NCI-H69 (cell line): ENCODE results near the gene OOSP4B.
"Not testable (repeated sequence)": the region's sequence is repeated elsewhere in the genome, so short reads cannot be mapped to it uniquely, and the experiment has no call there.

ENCODE experiments used
- DNase-seq: peaks from one replicate; lab custom pipeline; 2025; lab: John Stamatoyannopoulos, UW

Gene OOSP4B

DNA sequence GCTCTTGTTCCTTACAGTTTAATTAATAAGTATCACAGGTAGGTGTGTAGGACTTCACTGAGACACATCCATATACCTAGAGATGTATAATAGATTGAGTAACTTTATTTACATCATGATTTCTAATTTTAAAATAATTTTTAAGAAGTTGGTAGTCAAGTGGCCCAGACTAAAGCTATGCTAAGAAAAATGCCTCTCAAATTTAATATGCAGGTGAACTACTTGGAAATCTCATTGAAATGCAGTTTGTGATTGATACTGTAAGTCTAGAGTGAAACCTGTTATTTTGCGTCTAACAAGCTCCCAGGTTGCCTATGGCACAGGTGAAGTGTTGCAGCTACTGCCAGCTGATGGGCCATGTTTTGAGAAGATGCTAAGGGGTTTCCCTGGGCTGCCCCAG, at the start of gene OOSP4B:
TSS of gene OOSP4B (plus strand) at position 301 of the 400 bp plus-strand sequence.
- DNase-seq: no peak

DNA sequence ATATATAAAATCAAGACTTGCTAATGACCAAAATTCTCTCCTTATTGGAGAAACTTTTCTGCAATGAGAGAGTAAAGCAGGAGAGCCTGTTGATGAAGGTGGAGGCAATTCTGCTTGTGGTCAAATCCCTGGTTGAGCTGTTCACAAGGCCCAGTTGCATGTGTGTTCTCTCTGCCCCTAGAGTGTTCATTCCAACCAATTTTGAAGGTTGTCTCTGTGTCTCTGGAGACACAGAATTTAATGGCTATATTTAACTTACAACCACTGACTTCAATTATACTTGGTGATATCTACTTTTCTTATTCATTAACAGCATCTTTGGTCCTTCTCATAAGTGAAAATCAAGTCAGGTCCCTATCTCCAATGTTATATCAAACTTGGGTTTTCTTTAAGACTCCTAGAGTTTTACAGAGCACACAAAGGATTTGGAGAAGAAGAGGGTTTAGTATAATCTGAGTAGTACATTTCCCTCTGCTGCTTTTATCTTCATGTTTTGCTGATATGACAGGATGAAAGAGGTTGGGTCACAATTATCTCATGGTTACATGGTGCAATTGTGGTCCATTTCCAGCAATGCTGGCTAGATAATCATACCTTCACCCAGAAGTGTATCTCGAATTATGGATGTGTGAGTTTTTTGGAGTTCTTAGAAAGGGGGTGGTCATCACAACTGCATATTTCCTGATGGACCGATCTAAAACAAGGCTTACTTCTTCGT, 49.1 kb upstream of the OOSP4B start:
- no peak for DNase-seq

DNA sequence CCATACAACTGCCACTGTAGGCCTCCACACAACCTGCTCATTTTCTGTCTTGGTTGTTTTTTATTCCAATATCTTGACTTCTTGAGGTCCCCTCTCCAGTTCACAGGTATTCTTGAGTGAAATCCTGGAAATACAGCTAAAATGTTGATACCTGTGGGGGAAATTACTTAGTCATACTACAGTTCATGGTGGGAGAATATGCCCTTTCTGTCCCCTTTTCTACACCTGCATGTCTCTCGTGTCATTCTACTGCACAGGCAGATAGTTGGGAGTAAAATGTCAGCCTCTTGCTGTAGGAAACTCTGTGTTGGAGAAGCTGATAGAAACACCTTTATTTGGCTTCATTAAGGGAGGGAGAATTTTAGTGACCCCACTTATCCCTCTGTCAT, 48.6 kb upstream of the OOSP4B start:
- DNase-seq: no peak

DNA sequence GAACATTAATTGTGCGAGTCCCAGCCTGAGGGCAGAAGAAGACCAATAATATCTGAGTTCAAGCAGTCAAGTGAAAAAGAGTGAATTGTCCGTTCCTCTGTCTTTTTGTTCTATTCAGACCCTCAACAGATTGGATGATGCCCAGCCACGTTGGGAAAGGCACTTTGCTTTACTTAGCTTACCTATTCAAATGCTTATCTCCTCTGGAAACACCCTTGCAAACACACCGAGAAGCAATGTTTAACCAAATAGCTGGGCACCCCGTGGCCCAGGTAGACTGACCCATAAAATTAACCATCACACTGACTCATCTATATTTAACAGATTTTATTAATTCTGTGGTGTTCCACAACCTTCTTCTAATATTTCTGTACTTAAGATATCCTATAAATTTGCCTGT, 43.9 kb upstream of the OOSP4B start:
- no peak for DNase-seq

DNA sequence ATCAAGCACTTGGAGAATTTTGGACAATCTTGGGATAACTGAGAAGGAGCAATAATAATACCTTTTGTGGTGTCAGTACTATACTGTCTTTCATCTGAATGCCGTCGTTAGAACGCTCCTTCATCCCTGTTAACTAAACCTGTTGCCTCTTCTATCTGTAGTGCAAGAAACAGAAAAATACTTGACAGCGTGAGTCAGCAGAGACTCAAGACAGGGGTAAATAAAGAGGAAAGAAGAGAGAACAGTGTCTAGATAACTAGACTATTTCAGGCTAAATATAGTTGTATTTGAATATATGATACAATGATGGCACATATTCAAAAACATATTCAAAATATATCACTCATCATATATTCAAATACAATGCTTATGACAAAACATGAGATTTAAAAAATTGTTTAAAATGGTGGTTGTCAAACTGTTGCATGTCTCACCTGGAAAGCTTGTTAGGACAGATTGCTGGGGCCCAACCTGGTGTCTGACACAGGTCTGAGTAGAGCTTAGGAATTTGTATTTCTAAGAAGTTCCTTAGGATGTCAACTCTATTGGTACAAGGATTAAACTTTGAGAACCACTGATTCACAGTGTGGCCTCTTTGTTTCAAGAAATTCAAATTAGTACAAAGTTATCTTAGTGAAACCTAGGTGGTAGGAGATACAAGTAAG, 35.7 kb upstream of the OOSP4B start:
- no peak for DNase-seq

DNA sequence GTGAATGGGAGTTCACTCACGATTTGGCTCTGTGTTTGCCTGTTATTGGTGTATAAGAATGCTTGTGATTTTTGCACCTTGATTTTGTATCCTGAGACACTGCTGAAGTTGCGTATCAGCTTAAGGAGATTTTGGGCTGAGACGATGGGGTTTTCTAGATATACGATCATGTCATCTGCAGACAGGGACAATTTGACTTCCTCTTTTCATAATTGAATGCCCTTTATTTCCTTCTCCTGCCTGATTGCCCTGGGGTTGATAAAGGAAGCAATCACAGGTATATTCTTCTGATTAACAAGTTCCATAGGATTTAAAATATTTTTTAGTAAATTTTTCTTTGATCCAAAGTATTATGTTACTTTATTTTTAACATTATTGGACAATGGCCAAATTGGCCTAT, 34.9 kb upstream of the OOSP4B start:
- not testable (repeated sequence) for DNase-seq

DNA sequence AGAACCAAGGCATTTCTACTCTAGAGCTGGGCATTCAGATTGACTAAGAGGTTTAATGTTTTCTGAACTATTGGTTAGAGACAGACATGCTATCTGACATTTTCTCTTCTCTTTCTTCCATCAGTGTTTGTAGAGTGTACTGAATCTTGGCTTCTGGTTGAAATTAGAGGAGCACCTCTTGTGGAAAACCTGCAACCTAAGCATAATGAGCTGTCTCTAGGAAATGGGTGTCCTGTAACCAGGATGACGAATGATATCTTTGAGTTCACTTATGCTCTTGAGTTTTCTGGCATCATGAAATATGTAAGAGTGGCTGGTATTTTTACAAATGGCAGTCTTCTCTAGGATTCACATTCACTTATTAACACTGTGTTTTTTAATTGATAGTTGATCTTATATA, 33.8 kb upstream of the OOSP4B start:
- DNase-seq: no peak

DNA sequence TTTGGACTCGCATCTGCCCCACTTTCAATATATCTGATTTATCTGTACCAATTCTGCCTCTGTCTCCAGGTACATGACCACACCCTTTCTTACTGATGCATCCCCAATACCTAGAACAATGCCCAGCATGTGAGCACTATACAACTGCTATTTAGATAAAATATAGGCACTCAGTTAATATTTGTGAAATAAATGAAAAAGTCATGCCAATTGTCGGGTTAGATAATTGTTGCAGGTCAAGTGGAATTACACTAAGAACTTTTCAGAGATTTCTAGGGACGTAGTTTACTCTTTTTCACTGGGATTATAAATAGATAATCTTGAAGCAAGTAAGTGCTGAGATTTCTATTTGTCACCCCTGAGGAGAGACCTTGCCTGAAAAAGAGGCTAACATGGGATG, 32.6 kb upstream of the OOSP4B start:
- no peak for DNase-seq

DNA sequence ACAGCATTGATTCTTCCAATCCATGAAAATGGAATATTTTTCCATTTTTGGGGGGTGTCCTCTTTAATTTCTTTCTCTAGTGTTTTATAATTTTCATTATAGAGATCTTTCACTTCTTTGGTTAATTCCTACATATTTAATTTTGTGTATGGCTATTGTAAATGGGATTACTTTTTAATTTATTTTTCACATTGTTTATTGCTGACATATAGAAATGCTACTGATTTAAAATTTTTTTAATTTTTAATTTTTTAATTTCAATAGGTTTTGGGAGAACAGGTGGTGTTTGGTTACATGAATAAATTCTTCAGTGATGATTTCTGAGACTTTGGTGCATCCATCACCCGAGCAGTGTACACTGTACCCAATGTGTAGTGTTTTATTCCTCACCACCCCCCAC, 26.6 kb upstream of the OOSP4B start:
- no peak for DNase-seq

DNA sequence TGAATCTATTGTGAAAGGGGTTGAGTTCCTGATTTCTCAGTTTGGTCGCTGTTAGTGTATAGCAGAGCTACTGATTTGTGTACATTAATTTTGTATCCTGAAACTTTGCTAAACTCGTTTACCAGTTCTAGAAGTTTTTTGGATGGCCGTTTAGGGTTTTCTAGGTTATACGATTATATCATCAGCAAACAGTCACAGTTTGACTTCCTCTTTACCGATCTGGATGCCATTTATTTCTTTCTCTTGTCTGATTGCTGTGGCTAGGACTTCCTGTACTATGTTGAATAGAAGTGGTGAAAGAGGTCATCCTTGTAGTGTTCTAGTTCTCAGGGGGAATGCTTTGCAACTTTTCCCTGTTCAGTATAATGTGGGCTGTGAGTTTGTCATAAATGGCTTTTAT, 24.6 kb upstream of the OOSP4B start:
- DNase-seq: no peak

DNA sequence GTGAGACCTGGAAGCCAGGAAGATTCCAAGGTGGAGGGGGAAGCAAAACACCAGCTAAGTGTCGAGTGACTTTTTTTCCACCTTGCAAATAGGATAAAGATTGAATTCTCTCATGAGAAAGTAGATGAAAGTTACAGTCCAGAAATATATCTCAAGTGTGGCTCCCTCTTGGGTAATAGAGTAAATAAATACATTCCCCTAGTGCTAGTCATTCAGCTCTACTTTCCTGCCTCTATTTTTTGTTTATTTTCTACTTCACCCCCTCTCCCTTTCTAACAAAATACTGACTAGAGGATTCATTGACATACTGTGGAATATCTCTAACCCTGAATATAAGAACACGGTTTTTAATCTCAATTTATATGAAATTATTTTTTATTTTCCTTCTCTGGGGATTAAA, 19.2 kb upstream of the OOSP4B start:
- no peak for DNase-seq

DNA sequence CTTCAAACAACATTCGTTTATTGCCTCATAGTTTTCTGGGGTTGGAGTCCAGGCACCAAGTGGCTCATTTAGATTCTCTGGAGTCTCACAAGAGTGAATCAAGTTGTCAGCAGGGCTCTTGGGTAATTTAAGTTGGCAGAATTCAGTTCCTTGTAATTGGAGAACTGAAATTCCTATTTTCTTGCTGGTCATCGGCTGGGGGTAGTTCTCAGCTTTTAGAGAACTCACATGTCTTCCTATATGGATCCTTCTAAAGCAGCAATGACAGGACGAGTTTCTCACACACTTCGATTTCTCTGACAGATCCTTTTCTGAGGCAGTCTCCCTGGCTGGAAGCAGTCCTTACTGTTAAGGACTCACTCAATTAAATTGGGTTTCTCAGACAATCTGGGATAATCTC, 17.3 kb upstream of the OOSP4B start:
- no peak for DNase-seq

DNA sequence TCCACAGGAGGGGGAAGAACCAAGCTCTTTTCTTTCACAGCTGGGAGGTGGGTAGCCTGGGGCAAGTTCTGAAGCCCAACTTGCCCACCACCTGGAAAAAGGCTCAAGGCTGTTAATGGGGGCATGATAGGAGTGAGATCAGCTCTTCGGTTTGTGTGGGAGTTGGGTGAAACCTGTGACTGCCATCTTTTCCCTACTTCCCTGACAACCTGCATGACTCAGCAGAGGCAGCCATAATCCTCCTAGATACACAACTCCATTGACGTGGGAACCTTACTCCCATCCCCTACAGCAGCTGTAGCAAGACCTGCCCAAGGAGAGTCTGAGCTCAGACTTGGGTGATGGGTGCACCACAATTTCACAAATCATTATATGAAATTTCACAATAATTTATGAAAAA, 13.3 kb upstream of the OOSP4B start:
- DNase-seq: no peak

DNA sequence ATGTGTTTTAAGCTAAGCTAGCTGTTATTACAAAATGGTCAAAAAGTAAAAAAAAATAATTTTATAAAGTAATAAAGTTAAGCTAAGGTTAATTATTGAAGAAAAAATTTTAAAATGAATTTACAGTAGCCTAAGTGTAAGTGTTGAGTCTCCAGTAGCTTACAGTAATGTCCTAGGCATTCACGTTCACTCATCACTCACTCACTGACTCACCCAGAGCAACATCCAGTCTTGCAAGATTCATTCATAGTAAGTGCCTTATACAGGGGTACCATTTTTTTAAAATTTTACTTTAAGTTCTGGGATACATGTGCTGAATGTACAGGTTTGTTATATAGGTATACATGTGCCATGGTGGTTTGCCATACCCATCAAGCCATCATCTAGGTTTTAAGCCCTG, 11.6 kb upstream of the OOSP4B start:
- no peak for DNase-seq

DNA sequence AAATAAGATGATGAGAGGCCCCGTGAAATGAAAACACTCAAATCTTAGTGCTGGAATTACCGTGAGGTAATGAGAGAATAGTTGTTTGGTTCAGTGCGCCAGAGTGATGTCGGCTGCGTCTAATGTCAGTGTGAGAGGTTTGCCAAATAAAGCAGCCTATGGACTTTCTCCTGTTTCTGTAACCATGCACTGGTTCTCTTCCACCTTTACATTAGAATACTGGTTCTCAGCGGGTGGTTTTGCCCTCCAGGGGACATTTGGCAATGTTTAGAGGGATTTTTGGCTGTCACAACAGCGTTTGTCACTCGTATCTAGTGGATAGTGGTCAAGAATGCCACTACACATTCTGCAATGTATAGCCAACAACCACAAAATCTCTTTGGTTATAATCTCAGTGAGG, 1.1 kb downstream of the OOSP4B start:
- DNase-seq: no peak

DNA sequence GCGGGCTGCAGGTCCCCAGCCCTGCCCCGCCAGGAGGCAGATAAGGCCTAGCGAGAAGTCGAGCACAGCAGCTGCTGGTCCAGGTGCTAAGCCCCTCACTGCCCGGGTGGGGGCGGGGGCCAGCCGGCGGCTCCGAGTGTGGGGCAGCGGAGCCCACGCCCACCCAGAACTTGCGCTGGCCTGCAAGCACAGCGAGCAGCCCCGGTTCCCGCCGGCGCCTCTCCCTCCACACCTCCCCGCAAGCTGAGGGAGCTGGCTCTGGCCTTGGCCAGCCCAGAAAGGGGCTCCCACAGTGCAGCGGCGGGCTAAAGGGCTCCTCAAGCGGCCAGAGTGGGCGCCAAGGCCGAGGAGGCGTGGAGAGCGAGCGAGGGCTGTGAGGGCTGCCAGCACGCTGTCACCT, 3.4 kb downstream of the OOSP4B start:
- not testable (repeated sequence) for DNase-seq

DNA sequence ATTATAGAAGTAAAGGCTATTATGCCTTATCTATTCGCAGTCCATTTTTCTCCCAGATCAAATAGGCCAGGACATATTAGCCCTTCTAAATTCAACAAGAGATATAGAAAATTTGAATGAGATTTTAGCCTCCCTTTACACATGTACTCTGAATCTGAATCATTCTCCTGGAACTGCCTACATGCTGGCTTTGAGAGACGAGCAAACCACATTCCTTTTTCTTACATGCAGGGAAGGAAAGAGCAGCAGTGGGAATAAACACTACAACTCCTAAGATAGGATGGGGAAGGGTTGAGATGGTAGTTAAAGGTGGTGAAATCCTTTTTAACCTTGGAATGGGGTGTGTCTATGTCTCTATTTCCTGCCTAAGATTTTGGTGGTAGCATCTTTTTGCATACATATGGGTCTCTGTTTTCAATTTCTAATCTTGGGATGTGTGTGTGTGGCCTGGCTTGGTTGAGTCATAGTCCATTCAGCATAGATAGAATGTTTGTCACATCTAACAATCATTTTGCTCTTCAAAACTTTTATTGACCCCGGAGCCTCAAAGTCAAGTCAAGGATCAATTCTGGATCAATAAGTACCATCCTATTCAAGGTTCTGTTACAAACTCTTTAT, 12.1 kb downstream of the OOSP4B start:
- no peak for DNase-seq

DNA sequence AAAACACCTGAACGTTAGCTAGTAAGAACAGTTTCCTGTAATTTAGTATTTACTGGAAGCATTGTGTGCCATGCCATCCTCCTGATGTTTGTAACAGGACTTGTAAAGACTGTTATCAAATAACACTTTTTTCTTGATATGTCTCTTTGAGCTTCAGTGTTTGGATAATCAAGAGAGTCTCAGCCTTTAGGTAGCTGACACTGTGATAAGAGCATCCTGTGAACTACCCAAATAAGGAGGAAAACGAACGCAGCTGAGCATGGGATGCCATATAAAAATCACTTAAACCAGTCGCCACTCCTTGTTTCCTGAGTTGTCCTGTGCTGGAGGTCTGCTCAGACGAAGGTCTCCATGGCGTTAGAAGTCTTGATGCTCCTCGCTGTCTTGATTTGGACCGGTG, 23.1 kb downstream of the OOSP4B start, which contains the start of gene OOSP2:
TSS of gene OOSP2 (plus strand) at position 301 of the 400 bp plus-strand sequence. CDS start at position 352, 51 bp downstream.
- DNase-seq: no peak

DNA sequence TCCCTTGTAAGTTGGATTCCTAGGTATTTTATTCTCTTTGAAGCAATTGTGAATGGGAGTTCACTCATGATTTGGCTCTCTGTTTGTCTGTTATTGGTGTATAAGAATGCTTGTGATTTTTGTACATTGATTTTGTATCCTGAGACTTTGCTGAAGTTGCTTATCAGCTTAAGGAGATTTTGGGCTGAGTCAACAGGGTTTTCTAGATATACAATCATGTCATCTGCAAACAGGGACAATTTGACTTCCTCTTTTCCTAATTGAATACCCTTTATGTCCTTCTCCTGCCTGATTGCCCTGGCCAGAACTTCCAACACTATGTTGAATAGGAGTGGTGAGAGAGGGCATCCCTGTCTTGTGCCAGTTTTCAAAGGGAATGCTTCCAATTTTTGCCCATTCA, 33.4 kb downstream of the OOSP4B start:
- DNase-seq: not testable (repeated sequence)

DNA sequence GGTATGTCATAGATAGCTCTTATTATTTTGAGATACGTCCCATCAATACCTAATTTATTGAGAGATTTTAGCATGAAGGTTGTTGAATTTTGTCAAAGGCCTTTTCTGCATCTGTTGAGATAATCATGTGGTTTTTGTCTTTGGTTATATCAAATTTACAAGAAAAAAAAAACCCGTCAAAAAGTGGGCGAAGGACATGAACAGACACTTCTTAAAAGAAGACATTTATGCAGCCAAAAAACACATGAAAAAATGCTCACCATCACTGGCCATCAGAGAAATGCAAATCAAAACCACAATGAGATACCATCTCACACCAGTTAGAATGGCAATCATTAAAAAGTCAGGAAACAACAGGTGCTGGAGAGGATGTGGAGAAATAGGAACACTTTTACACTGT, 33.9 kb downstream of the OOSP4B start:
- not testable (repeated sequence) for DNase-seq

DNA sequence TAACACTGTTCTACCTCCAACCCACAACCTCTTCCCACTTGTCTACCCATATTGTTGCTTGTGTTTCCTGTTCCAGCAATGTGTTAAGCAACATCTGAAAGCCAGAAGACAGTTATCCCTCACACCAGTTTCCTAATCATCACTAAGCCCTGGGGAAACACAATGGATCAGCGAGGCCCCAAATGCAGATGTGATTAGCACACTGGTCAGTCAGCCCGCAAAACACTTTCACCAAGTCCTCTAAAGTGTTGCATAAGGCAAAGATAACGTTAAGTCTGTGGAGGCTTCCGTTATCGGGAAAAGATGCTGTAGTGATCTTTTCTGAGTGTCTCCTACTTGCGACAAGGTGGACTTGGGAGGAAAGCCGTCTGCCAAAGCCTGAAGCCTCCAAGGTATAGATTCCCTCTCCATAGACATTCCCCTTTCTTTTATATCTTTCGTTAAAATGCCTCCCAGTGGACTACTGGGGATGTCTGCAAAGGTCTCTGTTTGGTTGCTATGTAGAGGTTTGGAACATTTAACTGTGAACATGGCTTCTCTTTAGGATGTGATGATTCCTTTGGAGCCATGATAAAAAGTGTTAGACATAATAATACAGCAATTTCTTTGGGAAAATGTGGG, 39.5 kb downstream of the OOSP4B start, which contains the start of gene MS4A3:
TSS of gene MS4A3 (plus strand) at position 317 of the 621 bp plus-strand sequence. CDS start 4,496 bp downstream, outside the sequence.
- no peak for DNase-seq

DNA sequence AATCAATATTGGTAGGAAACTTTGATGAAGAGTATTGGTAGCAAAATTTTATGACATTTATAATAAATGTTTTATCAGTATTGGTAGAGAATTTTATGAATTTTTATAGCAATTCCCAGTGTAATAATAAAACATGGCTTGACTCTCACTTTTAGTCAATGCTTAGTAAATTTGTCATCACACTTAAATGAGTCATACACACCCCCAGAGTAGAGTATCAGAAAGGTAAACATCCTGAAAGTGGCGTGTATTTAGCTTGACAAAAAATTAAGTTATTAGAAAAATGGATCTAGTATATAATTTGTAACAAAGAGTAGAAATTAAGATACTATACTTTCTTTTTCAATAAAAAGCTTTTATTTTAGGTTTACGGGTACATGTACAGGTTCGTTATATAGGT, 42.1 kb downstream of the OOSP4B start:
- DNase-seq: no peak
